Loucy (cell line): ENCODE results near the gene APLN.

Source experiments
- H2AFZ ChIP-seq: fragments of 200-600 bp; sonication (generic); 2 replicates; pipeline ENCODE4 v1.6.0; 2016; ENCODE audit warnings: antibody characterized with exemption, mild to moderate bottlenecking, low read length, moderate library complexity
- H3F3A ChIP-seq: fragments of 200-600 bp; 2 replicates; pipeline ENCODE4 v1.6.0; 2016; ENCODE audit warnings: antibody characterized with exemption, low read depth, mild to moderate bottlenecking
- H3K27me3 ChIP-seq: fragments of 200-600 bp; sonication (generic); 2 replicates; pipeline ENCODE4 v1.6.1; 2014; ENCODE audit warnings: low read length, mild to moderate bottlenecking; ENCODE audit not compliant: insufficient read depth, poor library complexity, severe bottlenecking
- H3K36me3 ChIP-seq: fragments of 200-600 bp; sonication (generic); 2 replicates; pipeline ENCODE4 v1.6.1; 2016; ENCODE audit warnings: low read length; ENCODE audit not compliant: insufficient read depth
- H3K4me1 ChIP-seq: fragments of 200-600 bp; sonication (generic); 2 replicates; pipeline ENCODE4 v1.5.1; 2014; ENCODE audit warnings: low read length, mild to moderate bottlenecking; ENCODE audit not compliant: insufficient read depth, poor library complexity, severe bottlenecking
- H3K4me2 ChIP-seq: fragments of 200-600 bp; sonication (generic); 2 replicates; pipeline ENCODE4 v1.6.0; 2014; ENCODE audit warnings: antibody characterized with exemption, low read length, low read depth, mild to moderate bottlenecking; ENCODE audit not compliant: poor library complexity, severe bottlenecking
- H3K4me3 ChIP-seq: fragments of 200-600 bp; sonication (generic); 2 replicates; pipeline ENCODE4 v1.5.1; 2014; ENCODE audit warnings: low read length, mild to moderate bottlenecking, mixed read lengths; ENCODE audit not compliant: poor library complexity, severe bottlenecking
- H3K79me2 ChIP-seq: fragments of 200-600 bp; sonication (generic); 2 replicates; pipeline ENCODE4 v1.6.1; 2014; ENCODE audit warnings: low read length; ENCODE audit not compliant: insufficient read depth
- H3K9ac ChIP-seq: fragments of 200-600 bp; sonication (generic); 2 replicates; pipeline ENCODE4 v1.6.0; 2014; ENCODE audit warnings: mild to moderate bottlenecking, low read depth, low read length, moderate library complexity; ENCODE audit not compliant: poor library complexity, severe bottlenecking
- H3K9me2 ChIP-seq: fragments of 200-600 bp; sonication (generic); replicated peaks from 2 replicates; pipeline ENCODE4 v1.6.1; 2016; ENCODE audit warnings: low read depth, low read length, mixed read lengths
- H3K9me3 ChIP-seq: fragments of 200-600 bp; sonication (generic); 2 replicates; pipeline ENCODE4 v1.6.1; 2014; ENCODE audit warnings: mild to moderate bottlenecking, antibody characterized with exemption, low read length, low read depth; ENCODE audit not compliant: insufficient read depth
- H4K20me1 ChIP-seq: fragments of 200-600 bp; sonication (generic); 2 replicates; pipeline ENCODE4 v1.6.0; 2014; ENCODE audit warnings: antibody characterized with exemption, low read length, mild to moderate bottlenecking; ENCODE audit not compliant: insufficient read depth, poor library complexity, severe bottlenecking
- CTCF ChIP-seq: fragments of 200-600 bp; sonication (generic); conservative IDR thresholded peaks from 2 replicates; pipeline ENCODE4 v1.5.1; 2014; ENCODE audit warnings: mild to moderate bottlenecking, antibody characterized with exemption, low read length
- EZH2phosphoT487 ChIP-seq: fragments of 200-600 bp; IDR thresholded peaks from 2 replicates; pipeline ENCODE4 v1.6.1; 2018; ENCODE audit warnings: antibody characterized with exemption, mild to moderate bottlenecking, moderate library complexity, borderline replicate concordance

Gene APLN

GRCh38 chrX:129665916-129666644 lies 11.3 kb upstream of the APLN start:
- Histone ChIP-seq H3K27me3 (no peaks in the 10 kb centered on the region), H3K36me3 (no peaks in the 10 kb centered on the region), H4K20me1 (no peaks in the 10 kb centered on the region), H3K4me1 (no peaks in the 10 kb centered on the region), H2AFZ (no peak overlapping the region), H3K9me3 (no peaks in the 10 kb centered on the region), H3K9me2 (no peaks in the 10 kb centered on the region), H3K4me3 (no peak overlapping the region), H3K79me2 (no peaks in the 10 kb centered on the region), H3F3A (no peaks in the 10 kb centered on the region), H3K9ac (no peak overlapping the region), H3K4me2 (no peak overlapping the region)
- no peak for TF ChIP-seq CTCF
- TF ChIP-seq EZH2phosphoT487: no peak

GRCh38 chrX:129663171-129663570 lies 8.4 kb upstream of the APLN start:
- Histone ChIP-seq H2AFZ (no peak overlapping the region), H3K36me3 (no peaks in the 10 kb centered on the region), H3K4me3 (no peak overlapping the region), H3K4me1 (no peaks in the 10 kb centered on the region), H3K27me3 (no peaks in the 10 kb centered on the region), H3K9me3 (no peaks in the 10 kb centered on the region), H4K20me1 (no peaks in the 10 kb centered on the region), H3K9me2 (no peaks in the 10 kb centered on the region), H3K9ac (no peak overlapping the region), H3K4me2 (no peak overlapping the region), H3K79me2 (no peaks in the 10 kb centered on the region), H3F3A (no peaks in the 10 kb centered on the region)
- TF ChIP-seq CTCF: no peak
- no peak for TF ChIP-seq EZH2phosphoT487

GRCh38 chrX:129661369-129661768 lies 6.6 kb upstream of the APLN start:
- no peak overlapping the region for H2AFZ ChIP-seq
- no peaks in the 10 kb centered on the region for H3K4me1 ChIP-seq
- H4K20me1 ChIP-seq: no peaks in the 10 kb centered on the region
- no peak overlapping the region for H3K4me2 ChIP-seq
- no peak overlapping the region for H3K4me3 ChIP-seq
- no peaks in the 10 kb centered on the region for H3K9me3 ChIP-seq
- no peaks in the 10 kb centered on the region for H3K9me2 ChIP-seq
- no peaks in the 10 kb centered on the region for H3K36me3 ChIP-seq
- H3K79me2 ChIP-seq: no peaks in the 10 kb centered on the region
- no peaks in the 10 kb centered on the region for H3F3A ChIP-seq
- H3K9ac ChIP-seq: no peak overlapping the region
- no peaks in the 10 kb centered on the region for H3K27me3 ChIP-seq
- TF ChIP-seq EZH2phosphoT487 (no peak), CTCF (no peak)
